Activated naive CD8-positive, alpha-beta T cell treated with anti-CD3 and anti-CD28 coated beads, Interleukin-2, amount 50 U/mL, for 16 hours (primary cell): ENCODE measurements around the gene CACNA2D3.

ENCODE experiments used
- DNase-seq: peaks from one replicate; pipeline ENCODE4 v3.0.0-alpha.2; 2020; ENCODE audit warnings: low read depth, low spot score

Gene CACNA2D3

GRCh38 chr3:54374214-54374852 lies 252.0 kb downstream of the CACNA2D3 start:
- no peak for DNase-seq

- no peak for DNase-seq
These were observed 253.9 kb downstream of the CACNA2D3 start for GRCh38 chr3:54376142-54376807.

DNA sequence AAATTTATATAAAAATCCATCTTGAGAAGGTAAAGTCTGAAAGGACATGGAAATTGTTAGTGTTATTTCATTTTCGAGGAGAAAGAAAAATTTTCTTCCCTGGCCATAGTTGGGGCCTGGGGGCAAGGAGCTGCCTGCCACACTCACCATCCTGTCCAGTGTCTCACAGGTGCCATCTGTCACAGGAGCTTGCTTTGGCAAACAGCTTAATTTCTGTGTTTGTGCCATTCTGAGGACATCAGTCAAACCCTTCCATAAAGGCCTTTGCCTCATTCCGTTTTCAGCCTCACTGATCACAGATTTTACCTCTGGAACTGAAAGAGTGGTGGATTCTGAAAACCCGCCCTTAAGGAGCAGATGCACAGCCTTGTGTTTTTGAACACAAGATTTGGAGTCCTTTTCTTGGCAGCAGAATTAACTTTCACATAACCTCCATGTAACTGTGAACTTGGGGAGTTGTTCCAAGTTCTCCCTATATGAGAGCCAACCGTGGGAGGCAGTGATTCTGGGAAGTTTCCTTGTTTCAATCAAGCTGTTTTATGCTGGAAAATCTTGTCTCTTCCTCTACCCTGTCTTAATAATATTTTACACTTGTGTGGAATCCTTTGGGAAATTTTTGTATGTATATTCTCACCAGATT lies 254.7 kb downstream of the CACNA2D3 start:
- no peak for DNase-seq

GRCh38 chr3:54378184-54378583 lies 255.8 kb downstream of the CACNA2D3 start:
- DNase-seq: no peak

- DNase-seq: no peak
These were observed 261.9 kb downstream of the CACNA2D3 start for GRCh38 chr3:54384279-54384678.

- DNase-seq: no peak
These were observed 268.2 kb downstream of the CACNA2D3 start for GRCh38 chr3:54390582-54390981.

GRCh38 chr3:54393150-54393549 lies 270.8 kb downstream of the CACNA2D3 start:
- DNase-seq: no peak

DNA sequence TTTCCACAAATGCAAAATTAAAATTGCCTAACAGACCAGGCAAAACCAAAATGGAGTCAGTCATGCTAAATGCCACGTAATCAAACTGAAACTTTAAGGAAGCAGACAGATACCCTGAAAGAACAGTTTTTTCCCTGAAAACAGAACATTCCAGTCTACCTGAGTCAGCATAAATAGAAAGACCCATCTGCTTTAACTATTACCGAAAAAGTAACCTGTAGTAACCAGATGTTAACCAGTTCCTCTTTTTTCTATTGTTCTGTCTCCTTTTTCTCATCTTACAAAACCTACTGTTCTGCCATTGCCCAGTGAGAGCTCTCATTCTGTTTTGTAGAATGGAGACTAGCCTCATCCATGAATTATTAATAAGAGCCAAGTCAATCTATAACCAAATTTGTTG lies 286.0 kb downstream of the CACNA2D3 start:
- no peak for DNase-seq

DNA sequence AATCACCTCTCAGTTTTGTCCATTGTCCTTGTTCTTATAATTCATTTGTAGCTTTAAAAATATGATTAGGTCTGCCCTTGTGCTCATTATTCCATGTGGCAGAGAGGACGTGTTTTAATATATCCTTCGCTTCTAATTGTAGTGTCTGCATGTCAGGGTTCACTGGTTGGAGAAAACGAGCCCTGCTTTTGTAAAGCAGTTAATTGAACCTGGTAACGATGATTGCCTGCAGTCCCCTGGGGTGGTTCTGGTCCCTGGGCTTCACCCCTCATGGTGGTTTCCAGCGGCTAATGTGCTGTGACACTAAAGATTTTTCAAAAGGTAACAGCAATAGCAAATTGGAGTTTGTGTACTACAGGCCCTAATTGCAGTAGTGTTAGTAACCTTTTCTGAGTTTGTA lies 299.6 kb downstream of the CACNA2D3 start:
- no peak for DNase-seq

DNA sequence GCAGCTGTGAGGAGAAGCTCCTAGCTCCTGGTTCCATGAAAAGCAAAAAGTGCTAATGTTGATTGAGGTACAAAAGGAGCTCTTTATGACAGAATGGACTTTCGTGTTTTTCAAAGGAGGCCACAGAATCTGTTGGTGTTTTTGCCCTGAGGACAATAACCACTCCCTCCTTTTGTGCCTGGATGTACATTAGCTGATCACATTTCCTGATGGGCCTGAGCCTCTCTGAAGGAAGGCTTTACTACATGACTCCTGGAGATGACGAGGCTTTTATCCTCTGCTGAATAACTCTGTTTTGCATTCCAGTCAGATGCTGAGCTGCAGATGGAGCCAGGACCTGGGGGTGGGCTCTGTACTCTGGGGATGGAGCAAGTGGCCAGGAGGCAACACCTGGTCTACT lies 301.9 kb downstream of the CACNA2D3 start:
- DNase-seq: no peak

GRCh38 chr3:54426381-54426780 lies 304.0 kb downstream of the CACNA2D3 start:
- DNase-seq: no peak

DNA sequence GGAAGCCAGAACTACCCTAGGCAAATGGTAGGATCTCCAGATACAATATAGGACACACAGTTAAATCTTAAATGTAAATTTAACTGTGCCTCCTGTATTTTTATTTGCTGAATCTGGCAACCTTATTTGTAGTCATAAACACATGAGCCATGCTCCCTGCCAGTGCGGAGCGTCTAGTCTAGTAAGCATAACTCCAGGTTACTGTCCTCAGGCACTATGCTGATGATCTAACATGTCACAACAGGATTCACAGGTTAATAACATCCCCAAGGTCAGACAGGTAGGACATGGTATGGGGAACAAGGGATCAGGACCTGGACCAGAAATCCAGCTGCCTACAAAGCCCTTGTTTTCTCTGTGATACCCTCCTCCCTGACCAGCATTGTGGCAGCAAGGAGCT lies 305.1 kb downstream of the CACNA2D3 start:
- no peak for DNase-seq

- DNase-seq: no peak
These were observed 305.9 kb downstream of the CACNA2D3 start for GRCh38 chr3:54427941-54428871.

GRCh38 chr3:54432975-54433374 lies 310.6 kb downstream of the CACNA2D3 start:
- no peak for DNase-seq

DNA sequence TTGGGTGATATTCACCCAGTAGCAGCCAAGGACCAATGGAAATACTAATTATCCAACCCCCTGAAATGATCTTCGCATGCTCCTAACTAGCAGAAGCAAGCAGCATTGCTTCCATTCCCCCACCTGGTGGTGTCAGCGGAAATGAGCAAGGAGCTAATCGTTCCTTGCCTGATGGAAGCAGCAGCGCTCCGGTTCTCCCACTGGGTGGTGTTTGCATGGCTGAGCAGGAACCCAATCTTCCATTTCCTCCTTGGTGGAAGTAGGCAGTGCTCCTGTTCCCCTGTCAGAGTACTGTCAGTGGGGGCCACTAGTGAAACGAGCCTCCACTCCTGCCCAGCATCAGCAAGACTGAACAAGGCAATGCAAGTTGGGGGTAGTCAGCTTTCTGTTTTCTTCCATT lies 311.5 kb downstream of the CACNA2D3 start:
- no peak for DNase-seq

- no peak for DNase-seq
These were observed 312.4 kb downstream of the CACNA2D3 start for GRCh38 chr3:54434756-54435155.

DNA sequence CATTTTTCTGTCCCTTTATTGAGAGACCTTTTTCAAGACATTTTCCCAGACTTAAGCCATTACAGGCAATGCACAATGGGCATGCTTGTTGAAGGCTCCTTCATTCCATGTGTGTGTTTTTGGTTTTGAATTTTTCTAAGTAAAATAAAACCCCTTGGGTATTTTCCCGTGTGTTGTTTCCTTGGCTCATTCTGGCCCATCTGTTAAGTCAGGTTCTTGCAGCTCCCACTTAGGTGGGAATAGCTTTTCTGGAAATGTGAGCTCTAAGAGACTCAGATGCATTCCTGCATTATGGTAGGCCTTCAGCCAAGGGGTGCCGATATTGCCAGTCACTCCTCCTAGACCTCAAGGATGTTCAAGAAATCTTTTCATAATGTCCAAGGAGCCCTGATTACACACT lies 314.9 kb downstream of the CACNA2D3 start:
- no peak for DNase-seq

DNA sequence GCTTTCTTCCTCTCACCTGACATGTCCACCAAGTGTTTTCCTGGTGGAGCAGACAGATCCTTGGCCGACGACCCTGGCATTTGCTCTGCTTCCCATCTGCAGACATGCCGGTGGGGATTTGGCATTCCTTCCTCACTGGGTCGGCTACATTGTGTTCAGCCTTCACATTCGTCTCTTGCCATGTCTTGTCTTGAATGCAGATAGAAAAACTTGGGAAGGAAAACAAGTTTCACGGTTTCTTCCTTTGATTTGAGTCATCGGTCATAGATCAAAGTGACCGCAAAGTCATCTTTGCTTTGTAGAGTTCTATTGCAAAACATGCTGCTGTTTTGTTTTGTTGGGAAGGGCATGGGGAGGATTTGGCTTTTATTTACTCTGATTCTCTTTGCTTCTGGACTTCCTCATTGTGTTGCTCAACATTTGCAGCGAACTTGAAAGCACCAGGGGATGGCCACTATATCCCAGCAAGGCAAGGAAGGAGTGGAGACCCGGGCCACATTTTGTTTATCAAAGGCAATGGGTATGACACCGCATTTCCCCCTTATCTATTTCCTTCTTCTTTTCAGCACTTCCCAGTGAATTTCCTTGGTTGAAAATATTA lies 321.3 kb downstream of the CACNA2D3 start:
- DNase-seq: no peak

- no peak for DNase-seq
These were observed 323.3 kb downstream of the CACNA2D3 start for GRCh38 chr3:54445630-54446029.

- no peak for DNase-seq
These were observed 325.1 kb downstream of the CACNA2D3 start for GRCh38 chr3:54447427-54447826.

DNA sequence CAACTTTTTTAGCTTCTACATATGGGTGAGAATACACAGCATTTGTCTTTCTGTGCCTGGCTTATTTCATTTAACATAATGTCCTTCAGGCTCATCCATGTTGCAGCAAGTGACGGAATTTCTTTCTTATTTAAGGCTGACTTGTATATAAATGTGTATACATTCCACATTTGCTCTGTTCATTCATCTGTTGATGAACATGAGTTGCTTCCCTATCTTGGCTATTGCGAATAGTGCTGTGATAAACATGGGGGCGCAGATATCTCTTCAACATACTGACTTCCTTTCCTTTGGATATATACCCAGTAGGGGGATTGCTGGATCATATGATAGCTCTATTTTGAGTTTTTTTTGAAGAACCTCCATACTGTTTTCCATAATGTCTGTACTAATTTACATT lies 332.5 kb downstream of the CACNA2D3 start:
- DNase-seq: no peak

- DNase-seq: no peak
These were observed 336.0 kb downstream of the CACNA2D3 start for GRCh38 chr3:54458357-54458756.
